ENCODE data around the gene PIK3C2B. TPM values are rescaled to one million over a fixed set of nuclear protein-coding genes. Genes with fewer than 3 reads are reported as not detected.

PIK3C2B gene
- total RNA-seq, 2 experiments from 2014 or later = 27.4 to 28.9 TPM

- Mint-ChIP-seq H3K36me3 (ENCODE audit: low read depth) (peaks cover 7% of the 10 kb centered on the region), H3K27ac (peak overlapping the region; percentile 98), H3K9me3 (peaks cover 5% of the 10 kb centered on the region), H3K4me1 (peaks cover 40% of the 10 kb centered on the region), H3K4me3 (peak overlapping the region; percentile 87), H3K27me3 (peaks cover 2% of the 10 kb centered on the region)
- POLR2A ChIA-PET = interaction anchor here (0.6 to 0.7 kb wide), 3 partner anchors 59 to 592 kb away, joined by 3 to 8 read pairs (median 5); no protein-coding TSS in a partner anchor
- CTCF ChIA-PET = interaction anchor here (0.6 to 8.0 kb wide), 16 partner anchors 8 to 301 kb away, joined by 3 to 106 read pairs (median 6); partner anchors contain the start of genes MDM4 and PIK3C2B
- DNase-seq = peak; percentile 82
Measured at GRCh38 chr1:204506201-204506968, 11.8 kb upstream of the PIK3C2B start.

DNA sequence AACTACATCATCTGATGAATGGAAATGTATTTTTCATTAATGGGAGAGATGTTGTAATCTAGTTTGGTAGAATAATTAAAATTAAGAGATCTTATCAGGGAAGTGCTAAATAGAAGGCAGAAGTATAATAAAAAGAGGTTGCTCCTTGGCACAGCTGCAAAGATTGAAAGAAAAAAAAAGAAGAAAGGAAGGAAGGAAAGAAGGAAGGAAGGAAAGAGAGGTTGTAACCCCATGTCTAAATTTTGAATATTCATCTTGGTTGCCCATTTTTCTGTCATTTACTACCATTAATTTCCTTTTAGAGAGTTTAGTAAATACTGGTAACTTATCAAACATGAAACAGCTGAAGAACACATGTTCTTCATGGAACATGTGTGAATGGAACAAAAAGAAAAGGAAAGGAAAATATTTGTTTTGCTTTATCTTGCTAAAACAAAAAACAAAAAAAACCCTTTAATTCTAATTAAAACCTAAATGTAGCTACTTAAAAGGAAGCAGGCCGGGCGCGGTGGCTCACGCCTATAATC lies 11.1 kb upstream of the PIK3C2B start:
- Mint-ChIP-seq H3K36me3 (ENCODE audit: low read depth) (peaks cover 4% of the 10 kb centered on the region), H3K27ac (peak overlapping the region; percentile 98), H3K9me3 (no peaks in the 10 kb centered on the region), H3K27me3 (peaks cover 2% of the 10 kb centered on the region), H3K4me3 (peak overlapping the region; percentile 87), H3K4me1 (peaks cover 35% of the 10 kb centered on the region)
- no peak for DNase-seq
- CTCF ChIA-PET = interaction anchor here (0.6 to 8.0 kb wide), 14 partner anchors 11 to 301 kb away, joined by 3 to 106 read pairs (median 6); partner anchors contain the start of genes MDM4 and PIK3C2B
- POLR2A ChIA-PET = interaction anchor here (0.7 kb wide), 1 partner anchor 58 kb away, joined by 5 read pairs; no protein-coding TSS in a partner anchor

GRCh38 chr1:204503913-204504519 lies 9.4 kb upstream of the PIK3C2B start:
- Mint-ChIP-seq H3K9me3 (no peaks in the 10 kb centered on the region), H3K27ac (no peak overlapping the region), H3K36me3 (ENCODE audit: low read depth) (peaks cover 9% of the 10 kb centered on the region), H3K4me1 (peaks cover 42% of the 10 kb centered on the region), H3K4me3 (no peak overlapping the region), H3K27me3 (peaks cover 2% of the 10 kb centered on the region)
- CTCF ChIA-PET = interaction anchor here (0.8 to 8.8 kb wide), 15 partner anchors 10 to 97 kb away, joined by 3 to 106 read pairs (median 8); partner anchors contain the start of genes MDM4 and PIK3C2B
- DNase-seq = no peak
- POLR2A ChIA-PET = no interaction called here

DNA sequence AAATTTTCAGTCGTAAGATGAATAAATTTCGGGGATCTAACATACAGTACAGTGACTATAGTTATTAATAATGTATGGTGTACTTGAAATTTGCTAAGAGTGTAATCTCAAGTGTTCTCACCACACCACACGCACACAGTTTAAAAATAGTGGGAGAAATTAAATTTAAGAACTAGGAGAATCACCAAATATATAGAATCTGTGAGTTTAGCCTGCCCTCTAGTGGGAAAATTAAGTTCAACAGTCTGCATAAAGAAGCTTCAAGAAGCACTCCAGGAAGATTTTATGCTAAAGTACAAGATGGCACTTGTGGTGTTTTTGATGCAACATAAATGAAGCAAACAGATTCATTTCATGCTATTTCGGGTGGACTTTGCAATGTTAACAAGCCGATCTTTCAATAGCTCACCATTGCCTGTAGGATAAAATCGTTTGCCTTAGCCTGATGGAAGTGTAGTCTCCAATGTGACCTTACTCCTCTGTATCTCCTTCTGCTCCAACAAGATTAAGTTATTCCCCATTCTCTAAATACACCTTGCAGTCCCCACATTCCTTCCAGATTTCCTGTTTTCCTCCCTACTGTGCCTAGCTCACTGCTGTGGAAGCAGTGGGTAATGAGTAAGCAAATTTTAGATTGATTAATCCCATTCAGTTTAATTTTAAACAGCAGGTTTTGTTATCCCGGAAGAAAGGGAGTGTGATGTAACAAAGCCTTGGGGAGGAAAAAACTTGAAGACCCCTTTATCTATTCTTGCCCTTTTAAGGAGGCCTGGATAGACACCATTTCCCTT lies 8.7 kb upstream of the PIK3C2B start:
- DNase-seq = peak; percentile 69
- Mint-ChIP-seq H3K9me3 (no peaks in the 10 kb centered on the region), H3K27me3 (peaks cover 2% of the 10 kb centered on the region), H3K4me3 (no peak overlapping the region), H3K36me3 (ENCODE audit: low read depth) (peaks cover 9% of the 10 kb centered on the region), H3K4me1 (peaks cover 44% of the 10 kb centered on the region), H3K27ac (no peak overlapping the region)
- ChIA-PET POLR2A (no interaction called here), CTCF (interaction anchor here (0.6 to 8.8 kb wide), 25 partner anchors 8 to 250 kb away, joined by 3 to 106 read pairs (median 4); partner anchors contain the start of genes MDM4 and PIK3C2B)

DNA sequence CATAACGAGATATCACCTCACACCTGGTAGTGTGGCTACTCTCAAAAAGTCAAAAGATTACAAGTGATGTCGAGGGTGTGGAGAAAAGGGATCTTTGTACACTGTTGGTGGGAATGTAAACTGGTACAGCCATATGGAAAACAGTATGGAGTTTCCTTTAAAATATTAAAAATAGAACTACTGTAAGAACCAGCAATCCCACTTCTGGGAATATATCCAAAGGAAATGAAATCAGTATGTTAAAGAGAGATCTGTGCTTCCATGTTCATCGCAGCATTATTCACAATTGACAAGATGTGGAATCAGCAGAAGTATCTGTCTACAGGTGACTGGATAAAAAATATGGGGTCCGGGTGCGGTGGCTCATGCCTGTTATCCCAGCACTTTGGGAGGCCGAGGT lies 7.6 kb upstream of the PIK3C2B start:
- H3K4me3 Mint-ChIP-seq = no peak overlapping the region
- H3K4me1 Mint-ChIP-seq = peaks cover 41% of the 10 kb centered on the region
- H3K36me3 Mint-ChIP-seq (ENCODE audit: low read depth) = peaks cover 9% of the 10 kb centered on the region
- CTCF ChIA-PET = interaction anchor here (1.4 to 8.8 kb wide), 12 partner anchors 8 to 71 kb away, joined by 3 to 106 read pairs (median 10); partner anchors contain the start of genes MDM4 and PIK3C2B
- DNase-seq = no peak
- H3K9me3 Mint-ChIP-seq = no peaks in the 10 kb centered on the region
- no peak overlapping the region for H3K27ac Mint-ChIP-seq
- POLR2A ChIA-PET = no interaction called here
- H3K27me3 Mint-ChIP-seq = peaks cover 2% of the 10 kb centered on the region

DNA sequence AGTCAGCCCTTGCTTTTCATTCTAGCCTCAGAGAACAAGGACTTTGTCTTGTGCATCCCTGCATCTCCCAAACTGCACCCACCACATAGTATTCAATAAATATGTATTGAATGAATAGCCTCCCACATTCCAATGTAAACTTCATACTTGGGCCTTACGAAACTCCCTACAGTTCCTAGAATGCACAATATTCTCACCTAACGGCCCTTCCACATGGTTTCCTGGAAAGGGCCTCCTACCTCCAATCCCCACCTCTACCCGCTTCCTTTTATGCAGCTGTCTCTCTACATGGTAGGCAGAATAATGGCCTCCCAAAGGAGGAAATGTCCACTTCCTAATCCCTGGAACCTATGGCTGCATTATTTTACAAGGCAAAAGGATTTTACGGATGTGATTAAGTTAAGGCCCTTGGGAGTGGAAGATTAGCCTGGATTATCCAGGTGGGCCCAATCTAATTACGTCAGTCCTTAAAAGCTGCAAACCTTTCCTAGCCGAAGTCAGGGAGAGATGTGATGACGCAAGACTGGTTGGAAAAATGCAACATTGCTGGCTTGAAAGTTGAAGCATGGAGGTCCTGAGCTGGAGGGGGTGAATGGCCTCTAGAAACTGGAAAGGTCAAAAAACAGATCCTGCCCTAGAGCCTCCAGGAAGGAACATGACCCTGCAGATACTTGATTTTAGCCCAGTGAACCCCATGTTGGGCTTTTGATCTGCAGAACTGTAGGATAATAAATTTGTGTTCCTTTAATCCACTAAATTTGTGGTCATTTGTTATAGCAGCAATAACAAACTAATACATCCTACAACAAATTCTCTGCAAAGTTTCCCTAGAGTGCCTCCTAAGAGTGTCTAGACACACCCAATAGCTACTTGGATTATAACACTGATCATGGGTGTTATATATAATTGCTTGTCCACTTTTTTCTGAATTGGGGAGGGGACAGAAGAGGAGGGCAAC lies 5.2 kb upstream of the PIK3C2B start:
- POLR2A ChIA-PET = no interaction called here
- CTCF ChIA-PET = interaction anchor here (1.1 to 8.8 kb wide), 4 partner anchors 35 to 69 kb away, joined by 3 to 57 read pairs (median 10); no protein-coding TSS in a partner anchor
- peaks cover 45% of the 10 kb centered on the region for H3K4me1 Mint-ChIP-seq
- H3K36me3 Mint-ChIP-seq (ENCODE audit: low read depth) = peaks cover 4% of the 10 kb centered on the region
- H3K9me3 Mint-ChIP-seq = no peaks in the 10 kb centered on the region
- H3K4me3 Mint-ChIP-seq = no peak overlapping the region
- peak overlapping the region; percentile 38 for H3K27ac Mint-ChIP-seq
- DNase-seq = no peak
- no peaks in the 10 kb centered on the region for H3K27me3 Mint-ChIP-seq

GRCh38 chr1:204498981-204499380 lies 4.4 kb upstream of the PIK3C2B start:
- Mint-ChIP-seq H3K27ac (peak overlapping the region; percentile 38), H3K27me3 (no peaks in the 10 kb centered on the region), H3K4me3 (no peak overlapping the region), H3K36me3 (ENCODE audit: low read depth) (peaks cover 4% of the 10 kb centered on the region), H3K4me1 (peaks cover 45% of the 10 kb centered on the region), H3K9me3 (no peaks in the 10 kb centered on the region)
- ChIA-PET POLR2A (no interaction called here), CTCF (interaction anchor here (0.7 to 8.8 kb wide), 6 partner anchors 8 to 68 kb away, joined by 3 to 57 read pairs (median 6); no protein-coding TSS in a partner anchor)
- no peak for DNase-seq

DNA sequence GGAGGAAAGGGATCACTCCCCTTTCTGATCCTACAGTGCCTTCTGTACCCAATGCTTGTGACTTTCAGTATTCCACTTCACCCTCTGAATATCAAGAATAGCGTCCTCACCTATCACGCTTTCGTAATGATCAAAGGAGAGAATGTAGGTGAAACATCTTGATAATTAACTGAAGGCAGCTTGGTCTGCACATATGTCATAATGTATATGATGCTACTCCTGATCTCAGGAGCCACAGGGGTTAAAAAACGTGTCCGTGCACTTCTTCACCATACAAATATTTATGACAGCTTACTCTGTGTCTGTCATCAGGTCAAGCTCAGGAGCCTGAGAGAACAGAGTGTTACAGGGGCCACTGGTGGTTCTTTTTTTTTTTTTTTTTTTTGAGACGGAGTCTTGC lies 1.2 kb upstream of the PIK3C2B start:
- POLR2A ChIA-PET = no interaction called here
- peaks cover 8% of the 10 kb centered on the region for H3K36me3 Mint-ChIP-seq (ENCODE audit: low read depth)
- no peak for DNase-seq
- no peaks in the 10 kb centered on the region for H3K27me3 Mint-ChIP-seq
- no peaks in the 10 kb centered on the region for H3K9me3 Mint-ChIP-seq
- CTCF ChIA-PET = interaction anchor here (1.1 to 8.8 kb wide), 8 partner anchors 7 to 311 kb away, joined by 3 to 57 read pairs (median 28); partner anchors contain the start of gene MDM4
- peaks cover 61% of the 10 kb centered on the region for H3K4me1 Mint-ChIP-seq
- H3K27ac Mint-ChIP-seq = peak overlapping the region; percentile 78
- peak overlapping the region; percentile 88 for H3K4me3 Mint-ChIP-seq

DNA sequence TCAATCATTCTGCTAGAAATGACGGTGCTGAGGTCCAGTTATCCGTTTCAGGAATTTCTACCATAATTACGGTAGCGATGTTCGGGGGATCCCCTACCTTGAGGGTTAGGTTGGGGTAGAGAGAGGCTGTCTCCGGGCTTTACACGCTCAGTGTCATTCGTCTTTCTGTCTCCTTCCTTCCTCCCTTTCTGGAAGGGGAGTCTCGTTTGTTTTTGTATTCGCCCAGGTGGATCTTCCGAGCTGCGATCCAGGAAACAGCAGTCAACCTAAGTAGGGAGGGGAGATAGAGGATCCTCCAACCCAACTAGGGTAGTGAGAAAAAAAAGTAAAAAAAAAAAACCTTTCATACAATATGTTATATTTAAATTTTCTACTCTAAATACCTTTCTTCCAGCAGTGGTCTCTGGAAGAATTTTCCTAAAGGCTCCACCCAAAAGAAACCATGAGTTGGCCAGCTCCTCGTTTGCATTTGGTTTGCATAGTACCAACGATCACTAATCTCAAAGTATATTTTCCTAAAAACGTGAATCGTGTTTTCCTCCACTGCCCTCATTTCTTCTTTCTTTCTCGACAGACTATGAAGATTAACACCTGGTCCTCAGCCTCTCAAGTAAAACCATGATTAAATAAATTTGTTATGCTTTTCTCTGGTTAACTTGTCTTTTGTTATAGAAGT lies 611 bp upstream of the PIK3C2B start:
- Mint-ChIP-seq H3K9me3 (no peaks in the 10 kb centered on the region), H3K27me3 (no peaks in the 10 kb centered on the region), H3K36me3 (ENCODE audit: low read depth) (peaks cover 8% of the 10 kb centered on the region), H3K4me3 (peak overlapping the region; percentile 88), H3K27ac (peak overlapping the region; percentile 89), H3K4me1 (peaks cover 64% of the 10 kb centered on the region)
- ChIA-PET POLR2A (interaction anchor here (0.6 kb wide), 1 partner anchor 58 kb away, joined by 3 read pairs; no protein-coding TSS in a partner anchor), CTCF (interaction anchor here (0.6 to 4.9 kb wide), 16 partner anchors 8 to 317 kb away, joined by 3 to 53 read pairs (median 8); partner anchors contain the start of gene MDM4)
- DNase-seq = no peak

GRCh38 chr1:204493984-204494280 lies 673 bp downstream of the PIK3C2B start:
- POLR2A ChIA-PET = interaction anchor here (0.6 to 0.9 kb wide), 2 partner anchors 41 to 48 kb away, joined by 3 to 12 read pairs; no protein-coding TSS in a partner anchor
- Mint-ChIP-seq H3K27ac (peak overlapping the region; percentile 89), H3K9me3 (no peaks in the 10 kb centered on the region), H3K4me1 (peaks cover 62% of the 10 kb centered on the region), H3K27me3 (no peaks in the 10 kb centered on the region), H3K36me3 (ENCODE audit: low read depth) (peaks cover 9% of the 10 kb centered on the region), H3K4me3 (peak overlapping the region; percentile 88)
- peak; percentile 68 for DNase-seq
- CTCF ChIA-PET = interaction anchor here (0.6 to 4.9 kb wide), 22 partner anchors 9 to 577 kb away, joined by 3 to 53 read pairs (median 4); no protein-coding TSS in a partner anchor
